HepG2 (cell line): ENCODE results near the gene NTM.

Experiments
- TBL1XR1 ChIP-seq: fragments of 150-350 bp; IDR thresholded peaks from 2 replicates; pipeline ENCODE4 v1.6.1; 2014; ENCODE audit warnings: borderline replicate concordance, low read length; ENCODE audit not compliant: partially characterized antibody
- TF ChIP-seq, protein P1 (sequence below): sonication (generic); formaldehyde crosslinking; IDR thresholded peaks from 2 replicates; pipeline ENCODE4 v1.4.0; 2020; ENCODE audit warnings: missing genetic modification reagents

- no peak for TF ChIP-seq TBL1XR1
- TF ChIP-seq, protein P1, sequence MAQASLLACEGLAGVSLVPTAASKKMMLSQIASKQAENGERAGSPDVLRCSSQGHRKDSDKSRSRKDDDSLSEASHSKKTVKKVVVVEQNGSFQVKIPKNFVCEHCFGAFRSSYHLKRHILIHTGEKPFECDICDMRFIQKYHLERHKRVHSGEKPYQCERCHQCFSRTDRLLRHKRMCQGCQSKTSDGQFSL, result no peak
These were observed 221.7 kb downstream of the NTM start for GRCh38 chr11:131592152-131592551.
